Measurements from ENCODE around the gene NCBP3. TPM values are rescaled to one million over a fixed set of nuclear protein-coding genes. Genes with fewer than 3 reads are reported as not detected.

The NCBP3 gene
- total and polyA plus RNA-seq, 9 of the 15 experiments (the other 6 are each of a cell fraction or from before 2014, with no cell fraction given), result 3.1 to 25.5 (median 20.5) TPM

DNA sequence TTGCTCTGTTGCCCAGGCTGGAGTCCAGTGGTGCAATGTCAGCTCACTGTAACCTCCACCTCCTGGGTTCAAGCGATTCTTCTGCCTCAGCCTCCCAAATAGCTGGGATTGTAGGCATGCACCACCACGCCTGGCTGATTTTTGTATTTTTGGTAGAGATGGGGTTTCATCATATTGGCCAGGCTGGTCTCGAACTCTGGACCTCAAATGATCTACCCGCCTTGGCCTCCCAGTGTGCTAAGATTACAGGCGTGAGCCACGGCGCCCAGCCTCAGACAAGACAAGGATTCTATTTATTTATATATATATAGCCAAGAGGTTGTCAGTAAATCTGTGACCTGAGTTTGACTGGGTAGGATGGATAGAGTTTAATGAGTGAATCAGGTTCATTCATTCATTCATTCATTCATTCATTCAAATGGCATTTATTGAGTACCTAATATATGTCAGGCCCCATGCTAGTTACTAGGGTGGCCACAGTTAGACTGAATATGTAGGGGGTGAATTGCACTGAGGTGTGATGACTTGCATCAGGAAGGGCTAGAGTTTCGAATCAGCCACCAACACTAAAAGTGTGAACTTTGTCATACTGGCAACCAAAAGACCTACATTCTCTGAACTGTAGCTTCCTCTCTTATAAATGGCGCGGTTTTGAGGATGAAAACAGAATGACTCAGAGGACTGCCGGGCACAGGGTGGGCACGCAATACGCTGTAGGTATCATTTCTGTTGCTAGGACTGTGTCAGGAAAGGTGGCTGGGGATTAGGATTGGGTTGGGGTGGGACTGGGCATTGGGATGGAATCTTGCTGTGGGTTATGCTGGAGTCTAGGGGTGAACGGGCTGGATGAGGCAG is 82.9 kb downstream of the NCBP3 start:
- H3K9ac ChIP-seq (ENCODE audit: insufficient read depth in 1 of 2, low read depth in 2 of 2, low read length in 2 of 2), result no peak overlapping the region
- no peaks in the 10 kb centered on the region for H3K79me2 ChIP-seq (ENCODE audit: control insufficient read depth, insufficient read depth, low read length)
- ChIA-PET POLR2A (interaction anchor here (0.6 kb wide), 1 partner anchor 83 kb away, joined by 4 read pairs; no protein-coding TSS in a partner anchor), CTCF (ENCODE audit: low intra/inter-chr PET ratio) (no interaction called here)
- no peak for ATAC-seq
- no peaks in the 10 kb centered on the region for H3K9me1 ChIP-seq (ENCODE audit: control insufficient read depth, insufficient read depth, low read length)
- BruUV-seq (replicated peaks), result no TSS peak
- no peaks in the 10 kb centered on the region for H4K20me1 ChIP-seq (replicated peaks; ENCODE audit: control insufficient read depth, insufficient read depth, low read length)
- H3K27ac ChIP-seq (ENCODE audit: extremely low read depth, low read depth, low read length), result no peak overlapping the region
- peak; percentile 93 for TF ChIP-seq ZNF24 (IDR thresholded peaks at IDR 0.05)
- TF ChIP-seq PHB (CRISPR knock-in tag; IDR thresholded peaks at IDR 0.05), result no peak
- H3K36me3 ChIP-seq (ENCODE audit: control insufficient read depth, insufficient read depth, low read length), result no peaks in the 10 kb centered on the region
- no peak for FAIRE-seq
- no peaks in the 10 kb centered on the region for H3K9me3 ChIP-seq (replicated peaks; ENCODE audit: control insufficient read depth, insufficient read depth, low read depth, low read length)
- H3K27me3 ChIP-seq (ENCODE audit: control insufficient read depth in 2 of 2, insufficient read depth in 2 of 2, low read length in 2 of 2), result no peaks in the 10 kb centered on the region
- no peak overlapping the region for H2AFZ ChIP-seq (ENCODE audit: low read depth, low read length)
- intact Hi-C loops (cut with micrococcal nuclease) (no loop called here), in situ Hi-C loops (cut with MboI) (no loop called here)
- H3K4me1 ChIP-seq (replicated peaks in 1 of 2; ENCODE audit: control insufficient read depth in 2 of 2, insufficient read depth in 2 of 2, low read length in 2 of 2), result peaks cover 7 to 12% of the 10 kb centered on the region in 2 experiments; a peak in 4 of 5 replicates
- no peak overlapping the region for H3K4me3 ChIP-seq
- DNase-seq (ENCODE audit: extremely low read depth in 1 of 4, low spot score in 3 of 4), result no peak
- whole genome bisulfite sequencing (ENCODE audit: insufficient coverage, low coverage, missing lambda C conversion rate), result 51% methylated on average over 10 of the region's 14 CpGs
- H3K4me2 ChIP-seq (ENCODE audit: insufficient read depth, low read length), result no peak overlapping the region

DNA sequence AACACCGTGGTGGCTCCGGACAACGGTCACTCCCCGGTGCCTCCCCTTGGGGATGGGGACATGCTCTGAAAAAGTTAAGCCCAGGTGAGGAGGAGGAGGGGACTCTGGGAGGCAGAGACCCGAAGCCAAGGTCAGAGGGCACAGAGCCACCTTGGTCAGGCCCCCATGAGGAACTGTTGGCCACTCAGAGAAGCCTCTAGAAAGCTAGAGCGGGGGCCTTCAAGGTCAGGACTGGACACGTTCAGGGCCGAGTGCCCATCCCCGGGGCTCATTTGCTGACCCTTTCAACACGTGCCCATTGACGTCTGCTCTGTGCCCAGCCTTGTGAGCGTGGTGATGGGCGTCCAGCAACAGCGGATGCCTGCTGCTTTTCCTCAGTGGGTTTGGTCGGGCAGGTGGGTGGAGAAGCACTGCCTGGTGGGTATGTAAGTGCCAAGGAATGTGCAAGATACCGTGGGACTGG is 84.1 kb downstream of the NCBP3 start:
- POLR2A ChIA-PET, result interaction anchor here (0.7 kb wide), 1 partner anchor 381 kb away, joined by 3 read pairs; the partner anchor contains the start of gene ZZEF1
- TF ChIP-seq EWSR1 (IDR thresholded peaks at IDR 0.05; ENCODE audit: borderline replicate concordance, low read depth, partially characterized antibody) (no peak), ZNF551 (CRISPR knock-in tag; IDR thresholded peaks at IDR 0.05) (no peak), DPF2 (IDR thresholded peaks at IDR 0.05) (no peak), NR2F6 (CRISPR knock-in tag; IDR thresholded peaks at IDR 0.05) (no peak), ZFP1 (CRISPR knock-in tag; IDR thresholded peaks at IDR 0.05) (no peak), RBM17 (IDR thresholded peaks at IDR 0.05; ENCODE audit: borderline replicate concordance, low read depth, low read length) (no peak)
- Histone ChIP-seq H3K4me3 (no peak overlapping the region), H2AFZ (ENCODE audit: low read depth, low read length) (no peak overlapping the region), H3K79me2 (ENCODE audit: control insufficient read depth, insufficient read depth, low read length) (no peaks in the 10 kb centered on the region), H4K20me1 (replicated peaks; ENCODE audit: control insufficient read depth, insufficient read depth, low read length) (no peaks in the 10 kb centered on the region), H3K4me2 (ENCODE audit: insufficient read depth, low read length) (no peak overlapping the region), H3K4me1 (replicated peaks in 1 of 2; ENCODE audit: control insufficient read depth in 2 of 2, insufficient read depth in 2 of 2, low read length in 2 of 2) (peaks cover 7 to 12% of the 10 kb centered on the region in 2 experiments; a peak in 4 of 5 replicates), H3K27me3 (ENCODE audit: control insufficient read depth in 2 of 2, insufficient read depth in 2 of 2, low read length in 2 of 2) (no peaks in the 10 kb centered on the region), H3K27ac (ENCODE audit: extremely low read depth, low read depth, low read length) (no peak overlapping the region), H3K36me3 (ENCODE audit: control insufficient read depth, insufficient read depth, low read length) (no peaks in the 10 kb centered on the region), H3K9me3 (replicated peaks; ENCODE audit: control insufficient read depth, insufficient read depth, low read depth, low read length) (no peaks in the 10 kb centered on the region), H3K9me1 (ENCODE audit: control insufficient read depth, insufficient read depth, low read length) (no peaks in the 10 kb centered on the region), H3K9ac (ENCODE audit: insufficient read depth in 1 of 2, low read depth in 2 of 2, low read length in 2 of 2) (no peak overlapping the region)
- CTCF ChIA-PET (ENCODE audit: low intra/inter-chr PET ratio), result no interaction called here
- ATAC-seq (no peak), DNase-seq (ENCODE audit: extremely low read depth in 1 of 4, low spot score in 3 of 4) (no peak), FAIRE-seq (no peak)
- BruUV-seq (replicated peaks), result no TSS peak
- WGBS (ENCODE audit: insufficient coverage, low coverage, missing lambda C conversion rate), result 22% methylated on average over 11 of the region's 16 CpGs
- intact Hi-C loops (cut with micrococcal nuclease) (no loop called here), in situ Hi-C loops (cut with MboI) (no loop called here)
